Cardiac fibroblast (primary cell): Measurements from ENCODE around the gene FGGY.

Source experiments
- DNase-seq, 2 donors: peaks; one replicate each; pipeline versions ENCODE4 v3.0.0 to v3.0.0-alpha.2; 2010; ENCODE audit warnings: low read depth in 2 of 2
- H3K4me3 ChIP-seq, 2 donors: replicated peaks in 1 of 2; 1 replicate in 1 of 2; 2 replicates in 1 of 2; pipeline ENCODE4 v1.5.1; 2011; ENCODE audit warnings: low read depth in 2 of 2, low read length in 2 of 2, mild to moderate bottlenecking in 2 of 2, moderate library complexity in 1 of 2
- CTCF ChIP-seq: IDR thresholded peaks from one replicate; pipeline ENCODE4 v1.5.1; 2011; ENCODE audit warnings: low read depth, mild to moderate bottlenecking, low read length, inconsistent platforms

Gene FGGY

GRCh38 chr1:59699227-59699847 is 402.4 kb downstream of the FGGY start:
- peak; percentile 91 for TF ChIP-seq CTCF
- peak; percentile 70 to 74 for DNase-seq
- H3K4me3 ChIP-seq, result no peak overlapping the region

DNA sequence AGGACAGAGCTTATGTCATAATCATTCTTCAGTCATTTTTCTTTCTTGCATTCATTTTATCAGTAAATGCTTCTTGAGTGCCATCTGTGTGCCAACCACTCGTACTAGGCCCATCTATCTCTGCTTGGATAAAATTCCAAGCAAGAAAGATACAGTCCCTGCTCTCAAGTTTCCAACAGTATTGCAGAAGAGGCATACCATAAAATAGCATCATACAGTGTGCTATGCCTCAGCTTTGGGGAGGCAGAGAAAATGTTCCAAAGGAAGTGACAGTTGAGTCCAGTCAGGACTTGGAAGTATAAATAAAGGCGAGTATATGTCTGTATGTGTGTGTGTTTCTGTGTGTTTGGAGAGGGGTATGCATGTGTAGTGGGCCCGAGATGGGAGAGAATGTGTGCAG is 404.5 kb downstream of the FGGY start:
- no peak for TF ChIP-seq CTCF
- DNase-seq, result peak; percentile 54 to 56
- H3K4me3 ChIP-seq, result no peak overlapping the region

DNA sequence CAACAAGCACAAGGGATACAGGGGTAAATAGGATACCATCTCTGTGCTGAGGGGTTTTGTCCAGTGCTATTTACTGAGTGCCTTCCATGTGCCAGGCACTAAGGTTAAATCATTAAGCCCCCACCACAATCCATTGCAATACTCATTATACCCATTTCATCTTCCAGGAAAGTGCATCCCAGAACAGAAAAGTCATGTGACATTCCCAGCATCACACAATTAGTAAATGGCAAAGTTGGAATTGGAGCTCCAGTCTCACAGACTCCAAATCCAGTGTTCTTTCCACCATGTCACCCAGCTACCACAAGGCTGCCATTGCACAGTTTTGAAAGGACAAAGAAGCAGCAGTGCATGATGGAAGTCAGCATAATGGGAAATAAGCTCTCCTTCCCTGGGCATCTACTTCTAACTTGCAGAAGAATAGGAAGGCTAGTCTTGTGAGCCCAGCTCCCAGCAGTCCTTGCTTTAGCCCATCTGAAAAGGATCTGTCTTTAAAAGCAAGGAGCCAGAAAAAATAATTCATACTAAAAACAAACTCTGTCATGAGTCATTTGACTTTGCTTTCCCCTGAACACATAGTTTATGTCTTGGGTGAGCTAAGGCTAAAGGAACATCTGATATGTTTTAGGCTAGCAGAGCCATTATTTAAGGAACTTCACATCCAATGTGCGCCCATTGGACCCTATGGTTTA is 406.5 kb downstream of the FGGY start:
- no peak overlapping the region for H3K4me3 ChIP-seq
- TF ChIP-seq CTCF, result no peak
- DNase-seq, result peak; percentile 46 to 71

DNA sequence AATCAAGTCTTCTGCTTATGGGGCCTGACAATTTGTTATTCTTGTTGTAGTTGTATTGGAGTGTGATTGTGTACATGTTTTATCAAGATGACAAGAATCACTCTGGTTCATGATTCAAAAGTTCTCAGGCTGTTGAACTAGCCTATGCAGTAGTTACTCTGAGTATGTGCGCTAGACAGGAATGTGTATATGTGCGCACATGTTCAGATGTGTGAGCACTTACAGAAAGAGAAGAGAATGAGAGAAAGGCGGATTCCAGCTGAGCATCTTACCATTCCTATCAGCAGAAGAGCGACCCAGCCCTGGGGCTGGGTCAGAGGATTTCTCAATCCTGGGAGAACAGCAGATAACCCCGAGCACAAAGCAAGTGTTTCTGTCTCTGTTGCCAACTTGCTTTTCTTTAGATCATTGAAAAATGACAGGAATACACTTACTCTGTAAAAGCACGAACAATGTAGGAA is 407.1 kb downstream of the FGGY start:
- H3K4me3 ChIP-seq, result no peak overlapping the region
- peak in 1 of 2 donors; percentile 26 for DNase-seq
- no peak for TF ChIP-seq CTCF

GRCh38 chr1:59704716-59705115 is 407.8 kb downstream of the FGGY start:
- TF ChIP-seq CTCF, result no peak
- no peak overlapping the region for H3K4me3 ChIP-seq
- DNase-seq, result no peak

GRCh38 chr1:59705466-59706302 is 408.8 kb downstream of the FGGY start:
- DNase-seq, result peak; percentile 91 to 95
- no peak overlapping the region for H3K4me3 ChIP-seq
- TF ChIP-seq CTCF, result no peak
